Keratinocyte (primary cell): ENCODE results near the gene ARMC2. TPM values are rescaled to one million over a fixed set of nuclear protein-coding genes. Genes with fewer than 3 reads are reported as not detected.

Experiments
- DNase-seq: peaks from one replicate; pipeline ENCODE4 v3.0.0-alpha.2; 2011; ENCODE audit warnings: low read depth, missing footprints, low spot score
- FAIRE-seq: peaks from 2 replicates; lab custom pipeline; 2011; peaks lifted over from hg19 to GRCh38; lab: Jason Lieb, UNC
- H2AFZ ChIP-seq: 2 replicates; pipeline ENCODE4 v1.6.0; 2012; ENCODE audit warnings: low read length, control low read depth, inconsistent platforms; ENCODE audit not compliant: control insufficient read depth
- H3K27ac ChIP-seq: 2 replicates; pipeline ENCODE4 v1.5.1; 2011; ENCODE audit warnings: low read length; ENCODE audit not compliant: control insufficient read depth, insufficient read depth
- H3K27me3 ChIP-seq: 3 replicates; pipeline ENCODE4 v1.6.0; 2011; ENCODE audit warnings: low read length; ENCODE audit not compliant: control insufficient read depth, insufficient read depth; ENCODE audit errors: extremely low read depth
- H3K36me3 ChIP-seq, 2 experiments: 2 replicates in 1 of 2; 3 replicates in 1 of 2; pipeline ENCODE4 v1.5.1; 2011; ENCODE audit warnings: low read length in 2 of 2, mild to moderate bottlenecking in 1 of 2; ENCODE audit not compliant: control insufficient read depth in 2 of 2, insufficient read depth in 2 of 2; ENCODE audit errors: extremely low read depth in 1 of 2
- H3K4me1 ChIP-seq: 3 replicates; pipeline ENCODE4 v1.5.1; 2011; ENCODE audit warnings: low read length; ENCODE audit not compliant: control insufficient read depth, insufficient read depth; ENCODE audit errors: extremely low read depth
- H3K4me2 ChIP-seq: 3 replicates; pipeline ENCODE4 v1.6.0; 2011; ENCODE audit warnings: low read depth, low read length; ENCODE audit not compliant: control insufficient read depth, insufficient read depth; ENCODE audit errors: extremely low read depth
- H3K4me3 ChIP-seq, 3 experiments: fragments of 200-600 bp in 1 of 3; sonication (generic) in 1 of 3; 2 replicates in 2 of 3; 3 replicates in 1 of 3; pipeline ENCODE4 v1.5.1; 2011 to 2016; ENCODE audit warnings: low read length in 3 of 3, mild to moderate bottlenecking in 3 of 3, control low read depth in 2 of 3, inconsistent platforms in 1 of 3, low read depth in 1 of 3, mixed read lengths in 1 of 3, mixed run types in 1 of 3, moderate library complexity in 1 of 3; ENCODE audit not compliant: control insufficient read depth in 2 of 3, insufficient read depth in 2 of 3; ENCODE audit errors: extremely low read depth in 1 of 3
- H3K79me2 ChIP-seq: 2 replicates; pipeline ENCODE4 v1.6.0; 2012; ENCODE audit warnings: low read length; ENCODE audit not compliant: control insufficient read depth, insufficient read depth
- H3K9ac ChIP-seq: 3 replicates; pipeline ENCODE4 v1.6.0; 2011; ENCODE audit warnings: low read length; ENCODE audit not compliant: control insufficient read depth, insufficient read depth; ENCODE audit errors: extremely low read depth
- H3K9me1 ChIP-seq: 3 replicates; pipeline ENCODE4 v1.6.0; 2011; ENCODE audit warnings: low read length; ENCODE audit not compliant: control insufficient read depth, insufficient read depth; ENCODE audit errors: extremely low read depth
- H3K9me3 ChIP-seq: 2 replicates; pipeline ENCODE4 v1.5.1; 2012; ENCODE audit warnings: low read depth, low read length; ENCODE audit not compliant: control insufficient read depth
- H4K20me1 ChIP-seq: 3 replicates; pipeline ENCODE4 v1.6.0; 2011; ENCODE audit warnings: low read length; ENCODE audit not compliant: control insufficient read depth, insufficient read depth; ENCODE audit errors: extremely low read depth
- EZH2 ChIP-seq: IDR thresholded peaks from one replicate; pipeline ENCODE4 v1.6.1; 2012; ENCODE audit warnings: inconsistent platforms, mild to moderate bottlenecking, low read length, moderate library complexity
- dilution Hi-C: fragments of 300-500 bp; cut with MboI; formaldehyde crosslinking; loops from one replicate; pipeline ENCODE4 v1.7.0; 2020; ENCODE audit warnings: low sequenced_read_pairs; ENCODE audit not compliant: extremely low pct_ligation_motif_present
- polyA plus RNA-seq, 5 experiments: library from polyadenylated mRNA; depleted of rRNA in 3 of 5; stranded (reverse) in 3 of 5; stranded (forward) in 1 of 5; unstranded in 1 of 5; fragments of >200 nt; gene quantifications; 1 replicate in 1 of 5; 2 replicates in 3 of 5; 3 replicates in 1 of 5; pipeline versions ENCODE4 v1.2.1 to v1.2.3, GENCODE V29; 2011 to 2012; ENCODE audit warnings: missing spikeins in 2 of 5, low read depth in 1 of 5, low replicate concordance in 1 of 5
- TF ChIP-seq, protein P1 (sequence below), 3 experiments: IDR thresholded peaks in 1 of 3; conservative IDR thresholded peaks in 1 of 3; optimal IDR thresholded peaks in 1 of 3; 2 replicates in 2 of 3; 3 replicates in 1 of 3; pipeline versions ENCODE3 to v1.5.1; 2011; ENCODE audit warnings: low read length in 3 of 3, mild to moderate bottlenecking in 3 of 3, moderate library complexity in 2 of 3, control low read depth in 1 of 3, inconsistent platforms in 1 of 3; ENCODE audit not compliant: insufficient read depth in 2 of 3; ENCODE audit errors: extremely low read depth in 1 of 3

ARMC2 gene
- polyA plus RNA-seq, 1 donor (not counting 4 experiments of a cell fraction or from before 2014, with no cell fraction given) = 3.8 TPM

DNA sequence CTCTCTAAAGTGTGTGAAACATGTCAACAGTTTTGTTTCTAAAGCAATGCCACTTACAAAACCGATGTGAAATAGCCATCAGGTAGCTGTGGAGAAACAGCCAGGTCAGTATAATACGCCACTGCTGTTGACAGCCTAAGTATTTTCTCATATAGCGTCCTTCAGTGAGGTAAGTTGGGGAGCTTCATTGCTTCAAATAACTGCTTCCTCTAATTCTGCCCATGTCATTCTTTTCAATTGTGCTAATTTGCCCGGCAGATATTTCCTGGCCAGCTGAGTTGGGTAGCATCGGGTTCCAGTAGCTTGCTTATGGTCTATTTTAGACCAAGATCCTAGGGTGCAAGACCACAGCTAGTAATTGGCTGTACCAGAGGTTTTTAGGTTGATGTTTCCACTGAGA lies 2.1 kb upstream of the ARMC2 start:
- no peak overlapping the region for H3K9ac ChIP-seq
- no peaks in the 10 kb centered on the region for H3K9me3 ChIP-seq
- FAIRE-seq (no peak), DNase-seq (no peak)
- H3K4me1 ChIP-seq = peaks cover 9% of the 10 kb centered on the region
- no peaks in the 10 kb centered on the region for H3K36me3 ChIP-seq
- no peak overlapping the region for H3K4me3 ChIP-seq
- H3K27me3 ChIP-seq = no peaks in the 10 kb centered on the region
- dilution Hi-C loops = no loop called here
- no peak overlapping the region for H3K27ac ChIP-seq
- no peaks in the 10 kb centered on the region for H4K20me1 ChIP-seq
- H2AFZ ChIP-seq = no peak overlapping the region
- H3K4me2 ChIP-seq = no peak overlapping the region
- H3K9me1 ChIP-seq = no peaks in the 10 kb centered on the region
- TF ChIP-seq, protein P1, sequence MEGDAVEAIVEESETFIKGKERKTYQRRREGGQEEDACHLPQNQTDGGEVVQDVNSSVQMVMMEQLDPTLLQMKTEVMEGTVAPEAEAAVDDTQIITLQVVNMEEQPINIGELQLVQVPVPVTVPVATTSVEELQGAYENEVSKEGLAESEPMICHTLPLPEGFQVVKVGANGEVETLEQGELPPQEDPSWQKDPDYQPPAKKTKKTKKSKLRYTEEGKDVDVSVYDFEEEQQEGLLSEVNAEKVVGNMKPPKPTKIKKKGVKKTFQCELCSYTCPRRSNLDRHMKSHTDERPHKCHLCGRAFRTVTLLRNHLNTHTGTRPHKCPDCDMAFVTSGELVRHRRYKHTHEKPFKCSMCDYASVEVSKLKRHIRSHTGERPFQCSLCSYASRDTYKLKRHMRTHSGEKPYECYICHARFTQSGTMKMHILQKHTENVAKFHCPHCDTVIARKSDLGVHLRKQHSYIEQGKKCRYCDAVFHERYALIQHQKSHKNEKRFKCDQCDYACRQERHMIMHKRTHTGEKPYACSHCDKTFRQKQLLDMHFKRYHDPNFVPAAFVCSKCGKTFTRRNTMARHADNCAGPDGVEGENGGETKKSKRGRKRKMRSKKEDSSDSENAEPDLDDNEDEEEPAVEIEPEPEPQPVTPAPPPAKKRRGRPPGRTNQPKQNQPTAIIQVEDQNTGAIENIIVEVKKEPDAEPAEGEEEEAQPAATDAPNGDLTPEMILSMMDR (optimal IDR thresholded peaks at IDR 0.05 in 1 of 3, IDR thresholded peaks at IDR 0.05 in 1 of 3, conservative IDR thresholded peaks at IDR 0.05 in 1 of 3; ENCODE audit: extremely low read depth in 1 of 3, insufficient read depth in 2 of 3, low read length in 3 of 3) = no peak
- TF ChIP-seq EZH2 = no peak
- H3K79me2 ChIP-seq = no peaks in the 10 kb centered on the region

GRCh38 chr6:108846628-108847027 lies 1.6 kb upstream of the ARMC2 start:
- TF ChIP-seq, protein P1 (optimal IDR thresholded peaks at IDR 0.05 in 1 of 3, IDR thresholded peaks at IDR 0.05 in 1 of 3, conservative IDR thresholded peaks at IDR 0.05 in 1 of 3; ENCODE audit: extremely low read depth in 1 of 3, insufficient read depth in 2 of 3, low read length in 3 of 3) = no peak
- TF ChIP-seq EZH2 = no peak
- Histone ChIP-seq H3K9me1 (no peaks in the 10 kb centered on the region), H3K79me2 (no peaks in the 10 kb centered on the region), H3K27me3 (no peaks in the 10 kb centered on the region), H2AFZ (no peak overlapping the region), H3K27ac (no peak overlapping the region), H3K9me3 (no peaks in the 10 kb centered on the region), H3K4me2 (no peak overlapping the region), H3K4me1 (peaks cover 9% of the 10 kb centered on the region), H3K9ac (no peak overlapping the region), H3K36me3 (no peaks in the 10 kb centered on the region), H4K20me1 (no peaks in the 10 kb centered on the region), H3K4me3 (no peak overlapping the region)
- dilution Hi-C loops = no loop called here
- FAIRE-seq = no peak
- DNase-seq = no peak
